PC-3 (cell line): ENCODE data around the gene ELK1.

Source experiments
- CTCF ChIP-seq: fragments of 300-600 bp; sonication (generic); conservative IDR thresholded peaks from 2 replicates; pipeline ENCODE4 v1.5.1; 2017; ENCODE audit warnings: antibody characterized with exemption, low read depth, mild to moderate bottlenecking, low read length
- EZH2 ChIP-seq: fragments of 300-600 bp; sonication (generic); IDR thresholded peaks from one replicate; pipeline ENCODE4 v1.6.1; 2017; ENCODE audit warnings: antibody characterized with exemption, mild to moderate bottlenecking, low read length; ENCODE audit not compliant: unreplicated experiment
- EZH2phosphoT487 ChIP-seq: fragments of 300-600 bp; sonication (generic); IDR thresholded peaks from 2 replicates; pipeline ENCODE4 v1.6.1; 2018; ENCODE audit warnings: mild to moderate bottlenecking, antibody characterized with exemption, low read length, borderline replicate concordance

DNA sequence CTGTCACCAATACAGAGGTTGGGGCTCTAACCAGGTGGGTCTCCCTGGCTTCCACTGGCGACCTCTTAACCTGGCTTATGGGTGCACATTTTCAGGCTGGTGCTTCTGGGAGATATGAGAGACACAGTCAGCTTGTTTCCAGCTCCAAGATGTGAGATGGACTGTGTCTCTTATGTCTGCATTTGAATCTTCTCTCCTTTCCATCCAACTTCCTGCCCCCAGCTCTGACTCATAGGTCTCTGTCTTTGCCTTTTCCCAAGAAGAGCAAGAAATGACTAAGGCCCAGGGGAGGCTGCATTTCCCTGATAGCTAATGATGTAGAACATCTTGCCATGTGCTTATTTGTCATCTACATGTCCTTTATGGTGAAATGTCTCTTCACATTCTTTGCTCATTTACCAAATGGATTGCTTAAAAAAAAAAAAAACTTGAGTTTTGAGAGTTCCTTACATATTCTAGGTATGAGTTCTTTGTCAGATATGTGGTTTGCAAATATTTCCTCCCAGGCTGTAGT, 11.8 kb upstream of the ELK1 start:
- no peak for TF ChIP-seq CTCF
- TF ChIP-seq EZH2, result no peak
- TF ChIP-seq EZH2phosphoT487, result no peak
